ENCODE data around the gene DNAH3. TPM values are rescaled to one million over a fixed set of nuclear protein-coding genes. Genes with fewer than 3 reads are reported as not detected.
A peak's percentile ranks its signal among the peaks of the same experiment; 100 is the strongest.
"Not testable (repeated sequence)": the region's sequence is repeated elsewhere in the genome, so short reads cannot be mapped to it uniquely, and the experiment has no call there.

The DNAH3 gene
- total RNA-seq, 2 donors from 2014 or later: 0.02 TPM; not detected in 1

DNA sequence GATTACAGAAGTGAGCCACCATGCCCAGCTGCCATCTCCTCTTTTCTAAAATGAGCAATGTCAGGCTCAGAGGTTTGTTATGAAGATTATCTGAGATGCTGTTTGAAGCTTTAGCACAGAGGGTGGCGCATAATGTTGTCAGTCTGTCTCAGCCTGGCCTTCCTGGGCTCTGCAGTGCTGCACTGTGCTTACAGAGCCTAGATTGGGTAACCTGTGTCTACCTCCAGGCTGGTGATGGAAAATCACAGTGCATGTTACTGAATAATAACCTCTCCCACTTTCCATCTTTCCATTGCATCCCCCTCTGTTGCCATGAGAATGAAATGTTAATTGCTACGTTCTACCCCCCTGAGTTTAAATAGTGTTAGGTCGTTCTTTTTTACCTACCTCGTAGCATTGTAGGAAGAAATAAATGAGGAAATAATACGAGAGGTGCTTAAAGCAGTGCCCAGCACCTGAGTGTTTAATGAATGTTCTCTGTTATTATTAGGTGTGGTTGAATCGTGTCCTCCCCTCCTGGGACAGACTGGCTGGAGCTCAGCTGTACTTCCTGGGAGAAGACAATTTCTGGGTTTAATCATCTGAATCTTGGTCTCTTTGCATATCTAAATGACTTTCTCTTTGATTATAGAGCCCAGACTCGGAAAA is 14.0 kb upstream of the DNAH3 start:
- no peaks in the 10 kb centered on the region for H3K27me3 Mint-ChIP-seq (ENCODE audit: low read depth)
- no peak overlapping the region for H3K4me3 Mint-ChIP-seq
- ATAC-seq (replicated peaks in 1 of 2) (no peak), DNase-seq (no peak)
- H3K36me3 Mint-ChIP-seq (ENCODE audit: insufficient read depth in 2 of 2): no peaks in the 10 kb centered on the region
- H3K9me3 Mint-ChIP-seq: no peaks in the 10 kb centered on the region
- H3K4me1 Mint-ChIP-seq (ENCODE audit: low read depth): peaks cover 3% of the 10 kb centered on the region
- H3K27ac Mint-ChIP-seq: no peak overlapping the region

DNA sequence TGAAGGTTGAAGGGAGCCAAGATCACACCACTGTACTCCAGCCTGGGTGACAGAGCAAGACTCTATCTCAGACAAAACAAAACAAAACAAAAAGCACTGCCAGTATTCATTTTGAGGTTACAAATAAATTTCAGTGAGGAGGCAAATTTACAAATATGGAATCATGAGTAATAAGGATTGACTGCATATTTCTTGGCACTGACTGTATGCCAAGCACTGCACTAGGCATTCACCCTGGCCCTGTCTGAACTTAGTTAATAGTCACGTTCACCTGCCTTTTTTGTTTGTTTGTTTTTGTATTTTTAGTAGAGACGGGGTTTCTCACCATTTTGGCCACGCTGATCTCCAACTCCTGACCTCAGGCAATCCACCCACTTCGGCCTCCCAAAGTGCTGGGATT is 12.9 kb upstream of the DNAH3 start:
- H3K4me3 Mint-ChIP-seq: no peak overlapping the region
- no peaks in the 10 kb centered on the region for H3K36me3 Mint-ChIP-seq (ENCODE audit: insufficient read depth in 2 of 2)
- no peak for DNase-seq
- no peaks in the 10 kb centered on the region for H3K9me3 Mint-ChIP-seq
- ATAC-seq (replicated peaks in 1 of 2): no peak
- H3K27me3 Mint-ChIP-seq (ENCODE audit: low read depth): no peaks in the 10 kb centered on the region
- peaks cover 13% of the 10 kb centered on the region for H3K4me1 Mint-ChIP-seq (ENCODE audit: low read depth)
- H3K27ac Mint-ChIP-seq: no peak overlapping the region

DNA sequence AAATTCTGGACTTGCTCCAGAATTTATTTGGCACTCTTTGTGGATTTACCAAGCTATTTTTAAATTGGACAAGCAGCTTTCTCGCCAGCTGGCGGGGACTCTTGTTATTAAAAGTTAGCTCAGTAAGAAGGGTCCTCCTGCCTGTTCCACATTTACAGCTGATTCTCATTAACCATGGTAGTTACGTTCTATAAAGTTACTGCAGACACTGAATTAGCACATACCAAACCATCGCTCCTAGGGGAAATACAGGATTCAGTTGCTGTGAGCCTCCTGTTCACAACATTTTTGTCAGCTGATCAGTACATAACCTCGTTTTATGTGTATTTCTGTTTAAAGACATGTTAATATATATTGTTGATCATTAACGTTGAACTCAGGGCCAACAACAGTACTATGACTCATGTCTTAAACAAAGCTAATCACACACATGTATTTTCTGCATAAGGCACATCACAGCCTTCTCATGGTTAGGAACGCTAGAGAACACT is 12.1 kb upstream of the DNAH3 start:
- DNase-seq (no peak), ATAC-seq (replicated peaks in 1 of 2) (no peak)
- H3K27ac Mint-ChIP-seq: no peak overlapping the region
- H3K4me1 Mint-ChIP-seq (ENCODE audit: low read depth): peaks cover 13% of the 10 kb centered on the region
- no peaks in the 10 kb centered on the region for H3K27me3 Mint-ChIP-seq (ENCODE audit: low read depth)
- H3K9me3 Mint-ChIP-seq: no peaks in the 10 kb centered on the region
- no peaks in the 10 kb centered on the region for H3K36me3 Mint-ChIP-seq (ENCODE audit: insufficient read depth in 2 of 2)
- H3K4me3 Mint-ChIP-seq: no peak overlapping the region

- H3K9me3 Mint-ChIP-seq: no peaks in the 10 kb centered on the region
- no peak for DNase-seq
- peaks cover 18% of the 10 kb centered on the region for H3K4me1 Mint-ChIP-seq (ENCODE audit: low read depth)
- ATAC-seq (replicated peaks in 1 of 2): no peak
- no peak overlapping the region for H3K27ac Mint-ChIP-seq
- H3K4me3 Mint-ChIP-seq: no peak overlapping the region
- no peaks in the 10 kb centered on the region for H3K36me3 Mint-ChIP-seq (ENCODE audit: insufficient read depth in 2 of 2)
- no peaks in the 10 kb centered on the region for H3K27me3 Mint-ChIP-seq (ENCODE audit: low read depth)
Observed at GRCh38 chr16:21161211-21161610, 10.6 kb upstream of the DNAH3 start.

- H3K27ac Mint-ChIP-seq: no peak overlapping the region
- peaks cover 18% of the 10 kb centered on the region for H3K4me1 Mint-ChIP-seq (ENCODE audit: low read depth)
- H3K36me3 Mint-ChIP-seq (ENCODE audit: insufficient read depth in 2 of 2): no peaks in the 10 kb centered on the region
- no peaks in the 10 kb centered on the region for H3K27me3 Mint-ChIP-seq (ENCODE audit: low read depth)
- no peaks in the 10 kb centered on the region for H3K9me3 Mint-ChIP-seq
- DNase-seq: no peak
- no peak for ATAC-seq (replicated peaks in 1 of 2)
- no peak overlapping the region for H3K4me3 Mint-ChIP-seq
Observed at GRCh38 chr16:21160276-21160675, 9.6 kb upstream of the DNAH3 start.

DNA sequence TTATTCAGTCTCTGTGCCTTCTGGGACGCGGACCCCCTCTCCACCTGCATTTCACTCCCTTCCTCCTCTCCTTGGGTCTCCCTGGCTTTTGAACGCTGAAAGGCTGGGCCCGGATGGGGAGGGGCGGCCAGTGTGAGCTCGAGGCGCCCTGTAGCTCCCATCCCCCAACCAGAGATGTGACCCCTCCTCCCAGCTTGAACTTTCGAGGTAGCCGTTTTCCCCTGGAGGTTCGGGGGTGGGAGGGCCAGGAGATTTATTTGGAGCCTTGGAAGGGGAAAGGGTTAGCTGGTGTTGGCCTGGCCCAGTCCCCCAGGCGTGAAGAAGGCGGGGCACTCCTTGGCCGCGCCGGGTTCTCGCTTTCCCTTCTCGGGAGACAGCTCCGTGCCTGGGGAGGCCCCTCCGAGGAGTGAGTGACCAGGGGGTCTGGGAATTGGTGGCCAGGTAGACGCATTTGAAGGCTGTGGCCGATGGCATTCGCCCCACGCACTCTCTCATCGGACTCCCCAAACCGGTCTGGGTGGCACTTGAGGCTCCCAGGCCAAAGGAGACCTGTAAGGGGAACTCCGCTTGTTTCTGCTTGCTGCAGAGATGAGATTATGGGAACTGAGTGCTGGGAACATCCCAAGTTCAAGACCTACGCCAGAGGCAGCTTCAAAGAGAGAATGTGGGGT is 8.8 kb upstream of the DNAH3 start:
- H3K4me1 Mint-ChIP-seq (ENCODE audit: low read depth): peaks cover 18% of the 10 kb centered on the region
- no peaks in the 10 kb centered on the region for H3K36me3 Mint-ChIP-seq (ENCODE audit: insufficient read depth in 2 of 2)
- H3K27me3 Mint-ChIP-seq (ENCODE audit: low read depth): no peaks in the 10 kb centered on the region
- no peaks in the 10 kb centered on the region for H3K9me3 Mint-ChIP-seq
- peak overlapping the region; percentile 8 for H3K27ac Mint-ChIP-seq
- ATAC-seq (replicated peaks in 1 of 2): peak in 1 of 2 donors; percentile 30
- peak; percentile 16 to 21 for DNase-seq
- peak overlapping the region; percentile 89 to 93 for H3K4me3 Mint-ChIP-seq

GRCh38 chr16:21158208-21159110 is 7.8 kb upstream of the DNAH3 start, which contains the start of gene LDAF1:
Gene LDAF1 (plus strand): TSS chr16:21158674. CDS start chr16:21161183, 2,509 bp downstream.
- H3K9me3 Mint-ChIP-seq: no peaks in the 10 kb centered on the region

GRCh38 chr16:21157632-21158031 is 7.0 kb upstream of the DNAH3 start:
- Mint-ChIP-seq H3K27ac (no peak overlapping the region), H3K4me3 (peak overlapping the region; percentile 89 to 93), H3K4me1 (ENCODE audit: low read depth) (peaks cover 18% of the 10 kb centered on the region), H3K27me3 (ENCODE audit: low read depth) (no peaks in the 10 kb centered on the region), H3K36me3 (ENCODE audit: insufficient read depth in 2 of 2) (no peaks in the 10 kb centered on the region), H3K9me3 (no peaks in the 10 kb centered on the region)
- no peak for ATAC-seq (replicated peaks in 1 of 2)
- no peak for DNase-seq

More at GRCh38 chr16:21158208-21159110, 7.8 kb upstream of the DNAH3 start, which contains the start of gene LDAF1:
- H3K4me1 Mint-ChIP-seq (ENCODE audit: low read depth): peaks cover 18% of the 10 kb centered on the region
- peak within 1 kb of the TSS; percentile 8 for H3K27ac Mint-ChIP-seq
- peak within 1 kb of the TSS; percentile 89 to 93 for H3K4me3 Mint-ChIP-seq
- peak; percentile 87 for DNase-seq
- H3K27me3 Mint-ChIP-seq (ENCODE audit: low read depth): no peaks in the 10 kb centered on the region
- H3K36me3 Mint-ChIP-seq (ENCODE audit: insufficient read depth in 2 of 2): no peaks in the 10 kb centered on the region
- peak; percentile 99 for ATAC-seq (replicated peaks in 1 of 2)

GRCh38 chr16:21156767-21157467 is 6.3 kb upstream of the DNAH3 start:
- H3K4me3 Mint-ChIP-seq: no peak overlapping the region
- no peak for ATAC-seq (replicated peaks in 1 of 2)
- no peak overlapping the region for H3K27ac Mint-ChIP-seq
- H3K4me1 Mint-ChIP-seq (ENCODE audit: low read depth): peaks cover 18% of the 10 kb centered on the region
- DNase-seq: peak; percentile 8 to 12
- no peaks in the 10 kb centered on the region for H3K36me3 Mint-ChIP-seq (ENCODE audit: insufficient read depth in 2 of 2)
- no peaks in the 10 kb centered on the region for H3K27me3 Mint-ChIP-seq (ENCODE audit: low read depth)
- H3K9me3 Mint-ChIP-seq: no peaks in the 10 kb centered on the region

DNA sequence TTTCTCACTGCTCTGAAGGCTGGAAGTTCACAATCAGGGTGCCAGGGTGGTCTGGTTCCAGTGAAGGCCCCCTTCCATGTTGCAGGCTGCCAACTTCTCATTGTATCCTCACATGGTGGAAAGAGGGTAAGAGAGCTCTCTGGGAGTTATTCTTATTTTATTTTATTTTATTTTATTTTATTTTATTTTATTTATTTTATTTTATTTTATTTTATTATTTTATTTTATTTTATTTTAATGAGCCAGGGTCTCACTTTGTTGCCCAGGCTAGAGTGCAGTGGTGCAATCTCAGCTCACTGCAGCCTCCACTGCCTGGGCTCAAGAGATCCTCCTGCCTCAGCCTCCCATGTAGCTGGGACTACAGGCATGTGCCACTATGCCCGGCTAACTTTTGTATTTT is 5.4 kb upstream of the DNAH3 start:
- H3K4me1 Mint-ChIP-seq (ENCODE audit: low read depth): peaks cover 18% of the 10 kb centered on the region
- not testable (repeated sequence) for DNase-seq; H3K27me3 Mint-ChIP-seq (ENCODE audit: low read depth); H3K9me3 Mint-ChIP-seq; H3K27ac Mint-ChIP-seq; H3K36me3 Mint-ChIP-seq (ENCODE audit: insufficient read depth in 2 of 2); ATAC-seq (replicated peaks in 1 of 2); H3K4me3 Mint-ChIP-seq

DNA sequence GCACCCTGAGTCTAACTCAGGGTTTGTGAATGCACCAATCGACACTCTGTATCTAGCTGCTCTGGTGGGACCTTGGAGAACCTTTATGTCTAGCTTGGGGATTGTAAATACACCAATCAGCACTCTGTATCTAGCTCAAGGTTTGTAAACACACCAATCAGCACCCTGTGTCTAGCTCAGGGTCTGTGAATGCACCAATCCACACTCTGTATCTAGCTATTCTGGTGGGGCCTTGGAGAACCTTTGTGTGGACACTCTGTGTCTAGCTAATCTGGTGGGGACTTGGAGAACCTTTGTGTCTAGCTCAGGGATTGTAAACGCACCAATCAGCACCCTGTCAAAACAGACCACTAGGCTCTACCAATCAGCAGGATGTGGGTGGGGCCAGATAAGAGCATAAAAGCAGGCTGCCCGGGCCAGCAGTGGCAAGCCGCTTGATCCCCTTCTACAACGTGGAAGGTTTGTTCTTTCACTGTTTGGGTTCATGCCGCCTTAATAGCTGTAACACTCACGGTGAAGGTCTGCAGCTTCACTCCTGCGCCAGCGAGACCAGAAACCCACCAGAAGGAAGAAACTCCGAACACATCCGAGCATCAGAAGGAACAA is 2.6 kb upstream of the DNAH3 start:
- H3K9me3 Mint-ChIP-seq; H3K36me3 Mint-ChIP-seq (ENCODE audit: insufficient read depth in 2 of 2); DNase-seq; H3K27ac Mint-ChIP-seq; H3K4me1 Mint-ChIP-seq (ENCODE audit: low read depth); H3K4me3 Mint-ChIP-seq; ATAC-seq (replicated peaks in 1 of 2): not testable (repeated sequence)
- H3K27me3 Mint-ChIP-seq (ENCODE audit: low read depth): peaks cover 21% of the 10 kb centered on the region
